ENCODE data around the gene UBE2G2.

Gene UBE2G2

GRCh38 chr21:44783020-44783696, 18.5 kb downstream of the UBE2G2 start:
- TF ChIP-seq CTCF (IDR thresholded peaks at IDR 0.05; ENCODE audit: low read depth, low read length), result no peak
- no peak for DNase-seq (ENCODE audit: extremely low read depth, low read depth)

- no peak for TF ChIP-seq CTCF (IDR thresholded peaks at IDR 0.05; ENCODE audit: low read depth, low read length)
- DNase-seq (ENCODE audit: extremely low read depth, low read depth), result no peak
Observed at GRCh38 chr21:44780767-44781459, 20.7 kb downstream of the UBE2G2 start.

GRCh38 chr21:44780137-44780502, 21.5 kb downstream of the UBE2G2 start:
- DNase-seq (ENCODE audit: extremely low read depth, low read depth), result no peak
- TF ChIP-seq CTCF (IDR thresholded peaks at IDR 0.05; ENCODE audit: low read depth, low read length), result no peak

GRCh38 chr21:44779417-44780136, 22.0 kb downstream of the UBE2G2 start:
- TF ChIP-seq CTCF (IDR thresholded peaks at IDR 0.05; ENCODE audit: low read depth, low read length), result no peak
- DNase-seq (ENCODE audit: extremely low read depth, low read depth), result no peak

GRCh38 chr21:44778983-44779382, 22.6 kb downstream of the UBE2G2 start:
- no peak for DNase-seq (ENCODE audit: extremely low read depth, low read depth)

GRCh38 chr21:44778499-44778911, 23.1 kb downstream of the UBE2G2 start:
- TF ChIP-seq CTCF (IDR thresholded peaks at IDR 0.05; ENCODE audit: low read depth, low read length), result no peak
- no peak for DNase-seq (ENCODE audit: extremely low read depth, low read depth)

More at GRCh38 chr21:44778983-44779382, 22.6 kb downstream of the UBE2G2 start:
- TF ChIP-seq CTCF (IDR thresholded peaks at IDR 0.05; ENCODE audit: low read depth, low read length), result no peak

GRCh38 chr21:44778094-44778493, 23.5 kb downstream of the UBE2G2 start:
- TF ChIP-seq CTCF (IDR thresholded peaks at IDR 0.05; ENCODE audit: low read depth, low read length), result no peak
- no peak for DNase-seq (ENCODE audit: extremely low read depth, low read depth)

Measured in AG09319 (cell line).